ENCODE results near the gene STPG2.

The STPG2 gene

GRCh38 chr4:98143001-98143899 is at the start of gene STPG2:
TSS of gene STPG2 (minus strand) at chr4:98143476.
- peak; percentile 86 to 90 for DNase-seq (ENCODE audit: low read depth in 1 of 2, low spot score in 1 of 2)

DNA sequence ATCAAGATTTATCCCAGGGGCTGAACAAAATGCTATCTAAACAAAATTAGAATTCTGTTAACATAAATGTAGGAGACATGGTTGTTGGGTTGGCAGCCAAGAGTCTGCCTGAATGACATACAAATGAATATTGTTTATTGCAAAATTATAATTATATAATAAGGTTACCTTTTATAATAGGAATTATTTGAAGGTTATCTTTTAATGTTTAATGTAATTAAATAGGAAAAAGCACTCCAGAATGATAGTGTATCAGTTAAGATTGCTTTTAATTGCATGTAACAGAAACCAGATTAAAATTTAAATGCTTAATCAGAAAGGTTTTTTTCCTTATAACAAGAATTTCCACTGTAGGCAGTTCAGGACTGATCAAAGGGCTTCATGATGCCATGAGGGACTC is 42.0 kb upstream of the STPG2 start:
- DNase-seq (ENCODE audit: low read depth in 1 of 2, low spot score in 1 of 2) = no peak

GRCh38 chr4:98181809-98182208 is 38.5 kb upstream of the STPG2 start:
- DNase-seq (ENCODE audit: low read depth in 1 of 2, low spot score in 1 of 2) = no peak

DNA sequence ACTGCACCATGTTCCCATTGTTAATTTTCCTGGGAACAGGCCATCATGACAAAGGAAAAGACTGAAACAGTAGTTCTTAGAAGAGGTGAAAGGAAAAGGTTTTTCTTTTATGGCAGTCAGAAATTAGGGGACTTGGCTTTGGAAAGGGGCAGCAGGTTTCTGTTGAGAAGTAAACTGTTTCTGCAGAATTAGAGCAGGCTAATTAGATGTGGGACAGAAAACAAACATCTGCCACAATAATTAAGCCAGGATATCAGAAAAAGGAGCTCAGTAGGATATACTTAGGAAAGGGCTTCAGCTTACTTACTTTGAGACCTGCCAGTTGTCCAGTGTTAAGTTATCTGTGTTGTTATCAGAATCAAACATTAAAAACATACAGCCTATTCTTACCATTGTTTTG is 36.7 kb upstream of the STPG2 start:
- DNase-seq (ENCODE audit: low read depth in 1 of 2, low spot score in 1 of 2) = no peak

GRCh38 chr4:98176531-98176930 is 33.3 kb upstream of the STPG2 start:
- no peak for DNase-seq (ENCODE audit: low read depth in 1 of 2, low spot score in 1 of 2)

GRCh38 chr4:98170035-98170434 is 26.8 kb upstream of the STPG2 start:
- DNase-seq (ENCODE audit: low read depth in 1 of 2, low spot score in 1 of 2) = no peak

- no peak for DNase-seq (ENCODE audit: low read depth in 1 of 2, low spot score in 1 of 2)
Measured at GRCh38 chr4:98166731-98167041, 23.4 kb upstream of the STPG2 start.

GRCh38 chr4:98166025-98166730 is 22.9 kb upstream of the STPG2 start:
- no peak for DNase-seq (ENCODE audit: low read depth in 1 of 2, low spot score in 1 of 2)

DNA sequence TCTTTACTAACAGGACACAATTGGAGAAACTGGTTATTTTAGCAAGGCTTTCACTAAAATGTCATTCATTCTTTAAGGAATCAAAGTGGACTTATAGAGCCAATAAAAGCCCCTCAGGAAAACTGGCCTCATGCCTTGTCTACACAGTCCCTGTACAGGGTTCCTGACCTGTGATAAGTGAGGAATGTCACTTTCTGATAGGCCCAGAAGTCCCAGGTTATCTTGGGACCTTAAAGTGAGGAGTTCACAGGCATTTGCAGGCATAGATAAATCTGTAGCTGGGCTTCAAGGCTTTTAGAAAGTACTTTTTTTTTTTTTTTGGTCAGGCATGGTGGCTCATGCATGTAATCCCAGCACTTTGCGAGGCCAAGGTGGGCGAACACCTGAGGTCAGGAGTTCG is 19.4 kb upstream of the STPG2 start:
- no peak for DNase-seq (ENCODE audit: low read depth in 1 of 2, low spot score in 1 of 2)

DNA sequence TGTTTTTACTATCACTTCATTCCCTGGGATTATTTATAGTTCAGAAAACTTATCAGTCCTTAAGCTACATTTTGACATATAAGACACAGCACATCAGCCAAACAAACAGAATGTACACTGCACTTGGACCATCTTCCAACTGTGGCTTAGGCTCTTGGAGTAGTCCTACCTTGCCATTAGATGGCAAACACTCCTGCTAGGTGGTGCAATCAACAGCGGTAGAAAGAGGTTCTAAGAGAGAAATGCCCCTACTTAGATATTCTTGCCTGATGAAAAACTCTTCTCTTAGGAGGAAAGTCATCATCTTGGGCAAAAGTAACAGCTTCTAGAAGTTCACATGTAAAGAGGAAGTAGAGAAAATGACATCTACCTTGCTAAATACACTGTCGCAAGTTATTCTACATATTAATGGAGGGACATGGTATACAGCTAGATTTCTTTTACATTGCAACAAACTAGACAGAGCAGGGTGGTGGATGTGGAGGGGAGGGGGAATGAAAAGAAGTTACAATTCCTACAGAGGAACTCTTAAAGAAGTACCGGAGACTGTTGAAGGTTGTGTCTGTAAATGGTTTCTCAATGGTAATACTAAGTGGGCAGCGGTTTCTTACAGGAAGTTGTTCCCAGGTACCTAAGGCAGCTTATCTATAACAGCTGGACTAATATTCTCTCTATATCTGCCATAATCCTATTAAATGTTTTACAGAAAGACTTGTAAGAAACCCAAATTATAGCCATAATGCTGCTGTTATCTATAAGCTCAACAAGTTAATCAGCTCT is 8.1 kb upstream of the STPG2 start:
- no peak for DNase-seq (ENCODE audit: low read depth in 1 of 2, low spot score in 1 of 2)

- no peak for DNase-seq (ENCODE audit: low read depth in 1 of 2, low spot score in 1 of 2)
Measured at GRCh38 chr4:98150092-98150761, 7.0 kb upstream of the STPG2 start.

- DNase-seq (ENCODE audit: low read depth in 1 of 2, low spot score in 1 of 2) = no peak
Measured at GRCh38 chr4:98148856-98149255, 5.6 kb upstream of the STPG2 start.

GRCh38 chr4:98126141-98126540 is 17.1 kb downstream of the STPG2 start:
- DNase-seq (ENCODE audit: low read depth in 1 of 2, low spot score in 1 of 2) = no peak

- DNase-seq (ENCODE audit: low read depth in 1 of 2, low spot score in 1 of 2) = no peak
Measured at GRCh38 chr4:98125585-98125984, 17.7 kb downstream of the STPG2 start.

DNA sequence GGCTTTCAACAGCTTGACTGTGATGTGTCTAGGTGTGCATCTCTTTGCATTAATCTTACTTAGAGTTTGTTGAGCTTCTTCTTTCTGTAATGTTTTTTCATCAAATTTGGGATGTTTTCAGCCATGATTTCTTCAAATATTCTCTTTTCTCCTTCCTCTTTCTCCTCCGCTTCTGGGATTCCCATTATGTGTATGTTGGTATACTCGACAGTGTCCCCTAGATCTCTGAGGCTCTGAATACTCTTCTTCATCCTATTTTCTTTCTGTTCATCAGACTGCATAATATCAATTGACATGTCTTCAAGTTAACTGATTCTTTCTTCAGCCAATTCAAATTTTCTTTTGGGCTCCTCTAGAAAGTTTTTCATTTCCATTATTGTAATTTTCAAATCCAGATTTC is 25.9 kb downstream of the STPG2 start:
- DNase-seq (ENCODE audit: low read depth in 1 of 2, low spot score in 1 of 2) = no peak

- DNase-seq (ENCODE audit: low read depth in 1 of 2, low spot score in 1 of 2) = no peak
Measured at GRCh38 chr4:98113012-98113411, 30.3 kb downstream of the STPG2 start.

- DNase-seq (ENCODE audit: low read depth in 1 of 2, low spot score in 1 of 2) = no peak
Measured at GRCh38 chr4:98110929-98111328, 32.3 kb downstream of the STPG2 start.

GRCh38 chr4:98110214-98110613 is 33.1 kb downstream of the STPG2 start:
- DNase-seq (ENCODE audit: low read depth in 1 of 2, low spot score in 1 of 2) = no peak

- no peak for DNase-seq (ENCODE audit: low read depth in 1 of 2, low spot score in 1 of 2)
Measured at GRCh38 chr4:98102660-98103059, 40.6 kb downstream of the STPG2 start.

- no peak for DNase-seq (ENCODE audit: low read depth in 1 of 2, low spot score in 1 of 2)
Measured at GRCh38 chr4:98101988-98102387, 41.3 kb downstream of the STPG2 start.

- DNase-seq (ENCODE audit: low read depth in 1 of 2, low spot score in 1 of 2) = no peak
Measured at GRCh38 chr4:98098764-98099163, 44.5 kb downstream of the STPG2 start.
